GM18861 (cell line): ENCODE measurements around the gene MFRP.

Source experiments
- ATAC-seq: cut with Tn5 transposase; IDR thresholded peaks from one replicate; pipeline ENCODE4 v1.9.1; 2021; ENCODE audit not compliant: unreplicated experiment

The MFRP gene

DNA sequence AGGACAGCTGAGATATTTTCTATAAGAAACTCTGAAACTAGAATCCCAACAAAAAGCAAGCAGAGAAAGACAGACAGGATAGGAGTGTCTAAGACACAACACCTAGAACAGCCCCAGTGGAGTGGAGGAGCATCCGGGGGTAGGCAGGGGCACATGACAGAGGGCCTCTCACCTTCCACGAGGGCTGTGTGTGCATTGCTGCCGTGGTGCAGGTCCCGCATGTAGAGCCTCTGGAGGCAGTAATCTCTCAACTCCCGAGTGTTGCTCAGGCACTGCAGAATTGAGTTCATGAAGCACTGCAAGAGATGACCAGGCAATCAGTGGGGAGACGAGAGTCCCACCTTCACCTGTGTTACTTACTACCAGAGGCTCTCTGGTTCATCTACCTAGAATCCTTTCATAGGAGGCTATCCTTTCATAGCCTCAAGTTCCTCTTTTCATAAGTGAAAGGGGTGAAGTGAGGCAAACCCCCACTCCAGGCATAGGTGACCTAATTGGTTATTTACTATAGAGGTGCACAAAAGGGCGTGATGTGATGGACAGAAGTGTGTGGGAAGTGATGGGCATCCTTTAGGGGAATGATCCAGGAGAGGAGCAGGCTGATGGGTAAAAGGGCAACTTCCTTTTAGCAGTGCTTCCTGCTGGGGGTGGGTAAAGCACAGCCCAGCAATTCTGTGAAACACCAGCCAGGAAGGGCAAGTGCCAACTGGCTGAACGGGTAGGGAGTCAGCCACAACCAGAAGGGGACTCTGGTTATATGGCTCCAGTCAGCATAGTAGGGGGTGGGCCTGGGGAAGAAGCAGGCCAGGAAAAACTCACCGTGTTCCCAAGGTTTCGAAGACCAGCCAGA lies 13.1 kb upstream of the MFRP start:
- no peak for ATAC-seq

DNA sequence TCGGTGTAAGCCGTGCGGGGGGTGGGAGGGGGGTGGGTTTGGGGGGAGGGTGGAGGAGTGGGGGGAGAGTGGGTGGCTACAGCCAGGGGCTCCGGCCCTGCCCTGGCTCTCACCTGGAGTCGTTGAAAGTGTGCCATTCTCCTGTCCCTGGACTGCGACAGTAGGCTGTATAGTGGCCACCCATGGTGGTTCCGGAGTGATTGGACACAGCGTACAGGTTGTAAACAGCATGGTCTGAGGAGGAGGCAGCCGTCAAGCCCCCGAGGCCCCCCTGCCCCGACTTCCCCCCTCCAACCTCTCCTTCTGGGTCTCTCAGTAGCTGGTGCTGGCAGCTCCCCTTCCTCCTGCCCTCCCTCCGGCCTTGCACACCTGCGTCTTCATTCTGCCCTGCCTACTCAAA lies 10.6 kb upstream of the MFRP start:
- ATAC-seq = no peak

DNA sequence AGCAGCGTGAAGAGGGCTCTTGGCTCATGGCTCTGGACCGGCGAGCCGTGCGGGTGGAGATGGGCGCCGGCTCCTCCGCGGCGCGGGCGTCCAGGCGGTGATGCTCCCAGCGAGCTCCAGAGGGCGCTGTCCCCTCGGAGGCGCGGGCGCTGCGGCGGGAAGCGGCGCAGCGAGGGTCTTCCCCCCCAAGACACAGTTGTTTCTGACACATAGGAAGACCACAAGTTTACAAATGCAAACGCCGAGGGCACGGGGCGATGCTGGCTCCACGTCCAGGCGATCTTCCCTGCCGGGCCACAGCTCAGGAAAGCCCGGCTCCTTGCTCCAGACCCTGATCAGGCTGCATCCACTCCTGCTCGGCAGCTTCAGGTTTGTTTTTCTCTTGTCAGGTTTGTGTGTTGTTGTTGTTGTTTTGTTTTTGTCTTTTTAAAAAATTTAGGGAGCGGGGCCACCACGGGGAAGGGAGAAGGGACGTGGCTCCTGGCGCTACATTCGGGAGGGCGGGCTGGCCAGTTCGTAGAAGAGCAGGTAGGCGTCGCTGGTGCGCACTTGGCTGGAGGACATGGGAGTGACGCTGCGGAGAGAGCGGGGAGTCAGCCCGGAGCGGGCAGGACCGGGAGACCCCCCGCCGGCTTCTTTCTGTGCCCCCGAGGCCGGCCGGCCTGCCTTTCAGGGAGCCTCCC lies 10.0 kb upstream of the MFRP start:
- no peak for ATAC-seq

DNA sequence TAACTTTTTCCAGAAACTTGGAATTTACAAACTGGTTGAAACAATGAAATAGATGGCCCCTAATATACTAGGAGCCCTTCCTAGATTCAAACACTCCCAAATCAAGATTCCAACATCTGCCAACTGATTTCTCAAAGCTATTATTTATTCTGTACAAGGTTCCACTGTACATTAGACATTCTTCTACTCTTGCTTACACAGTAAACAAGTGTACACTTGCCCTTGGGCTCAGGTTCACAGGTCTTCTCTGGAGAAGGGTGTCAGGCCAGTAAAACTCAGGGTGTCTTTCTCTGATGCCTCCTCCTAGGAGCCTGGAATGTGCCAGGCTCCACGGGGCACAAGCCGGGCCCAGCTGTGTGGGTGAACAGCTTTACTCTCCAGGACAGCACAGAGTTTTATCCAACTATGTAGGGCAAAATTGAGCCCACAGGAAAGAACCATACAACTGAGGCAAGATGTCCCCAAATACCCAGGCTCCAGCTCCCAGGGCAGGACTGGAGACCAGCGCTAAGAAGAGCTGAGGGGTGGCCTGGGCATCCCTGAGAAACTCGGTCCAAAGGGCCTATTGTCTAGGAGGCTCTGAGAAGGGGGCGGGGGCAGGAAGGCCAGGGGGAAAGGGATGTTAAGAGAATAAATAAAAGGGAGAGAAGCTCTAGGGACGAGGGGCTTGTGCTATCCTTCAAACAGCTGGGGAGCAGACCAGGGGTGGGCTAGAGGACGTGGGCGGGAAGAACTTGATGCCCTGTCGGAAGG lies 8.8 kb upstream of the MFRP start:
- ATAC-seq = no peak

DNA sequence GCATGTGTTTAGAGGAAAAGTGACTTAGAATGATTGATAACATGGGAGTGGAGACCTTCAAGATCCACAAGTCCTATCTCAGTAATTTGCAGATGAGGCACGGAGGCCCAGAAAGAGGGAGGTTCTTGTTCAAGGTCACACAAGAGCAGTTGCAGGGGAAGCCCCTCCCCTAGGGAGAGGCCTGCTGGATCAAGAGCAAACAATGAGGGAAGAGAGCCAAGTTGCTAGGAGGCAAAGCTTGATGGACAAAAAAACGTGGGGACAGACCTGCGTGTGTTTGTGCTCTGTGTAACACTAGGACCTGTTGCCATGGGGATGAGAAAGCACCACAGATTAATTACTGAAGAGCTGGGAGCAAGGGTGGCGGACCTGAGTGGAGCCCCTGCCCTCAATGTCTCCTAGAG lies 6.4 kb upstream of the MFRP start:
- ATAC-seq = no peak

DNA sequence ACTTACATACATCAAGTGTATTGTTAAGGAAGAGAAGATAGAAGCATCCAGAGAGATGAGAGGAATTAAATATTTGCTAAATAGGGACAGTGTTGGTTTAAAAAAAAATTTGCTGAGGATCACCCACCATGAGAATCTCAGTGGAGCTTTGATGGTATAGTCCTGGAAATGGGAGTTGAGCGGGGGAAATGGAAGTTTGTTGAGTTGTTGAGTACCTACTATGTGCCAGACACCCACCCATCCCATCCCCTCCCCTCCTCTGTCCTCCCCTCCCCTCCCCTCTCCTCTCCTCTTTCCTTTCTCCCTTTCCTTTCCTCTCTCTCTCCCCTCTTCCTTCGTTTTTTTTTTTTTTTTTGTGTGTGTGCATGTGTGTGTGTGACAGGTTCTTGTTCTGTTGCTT lies 4.7 kb upstream of the MFRP start:
- no peak for ATAC-seq

DNA sequence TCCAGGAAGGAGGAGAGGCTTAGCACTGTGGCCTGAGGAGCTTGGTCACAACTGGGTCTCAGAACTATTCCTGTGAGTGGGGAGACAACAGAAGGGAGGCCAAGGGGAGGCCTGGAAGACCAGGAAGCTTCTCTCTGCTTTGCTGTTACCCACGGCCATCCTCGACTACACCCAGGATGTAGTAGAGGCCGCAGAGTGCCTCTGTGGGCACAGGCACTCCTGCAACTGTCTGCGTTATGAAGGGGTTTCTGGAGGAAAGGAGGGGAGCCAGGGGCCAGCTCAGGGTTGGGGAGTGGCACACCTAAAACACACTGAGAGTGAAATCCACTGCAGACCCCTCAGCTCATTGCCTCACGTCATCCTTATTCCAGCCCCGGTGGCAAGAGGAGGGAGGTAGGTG lies 3.8 kb upstream of the MFRP start:
- no peak for ATAC-seq

DNA sequence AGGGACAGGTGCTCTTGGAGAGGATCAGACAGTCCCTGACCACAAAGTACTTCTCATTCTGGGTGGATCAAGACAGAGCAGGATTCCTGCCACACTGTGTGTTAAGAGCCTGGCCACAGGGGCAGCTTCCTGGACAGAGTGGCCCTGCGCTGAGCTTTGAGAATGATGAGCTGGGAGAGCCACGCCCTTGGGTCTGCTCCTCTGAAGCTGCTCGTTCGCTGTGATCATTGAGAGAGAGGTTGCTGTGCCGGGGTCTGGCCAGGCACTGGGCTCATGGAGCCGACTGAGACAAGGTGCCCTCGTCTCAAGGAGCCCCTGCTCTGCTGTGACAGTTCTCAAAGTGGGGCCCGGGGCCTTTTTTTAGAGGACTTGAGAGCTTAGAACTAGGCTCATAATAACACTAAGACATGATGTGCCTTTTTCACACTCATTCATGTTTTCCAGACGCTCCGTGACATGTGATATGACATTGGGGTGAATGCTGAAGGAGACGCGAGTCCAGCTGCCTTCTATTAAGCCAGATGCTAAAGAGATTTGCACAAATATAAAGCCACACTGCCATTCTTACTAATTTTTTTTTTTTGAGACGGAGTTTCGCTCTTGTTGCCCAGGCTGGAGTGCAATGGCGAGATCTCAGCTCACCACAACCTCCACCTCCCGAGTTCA lies 1.6 kb upstream of the MFRP start:
- no peak for ATAC-seq

DNA sequence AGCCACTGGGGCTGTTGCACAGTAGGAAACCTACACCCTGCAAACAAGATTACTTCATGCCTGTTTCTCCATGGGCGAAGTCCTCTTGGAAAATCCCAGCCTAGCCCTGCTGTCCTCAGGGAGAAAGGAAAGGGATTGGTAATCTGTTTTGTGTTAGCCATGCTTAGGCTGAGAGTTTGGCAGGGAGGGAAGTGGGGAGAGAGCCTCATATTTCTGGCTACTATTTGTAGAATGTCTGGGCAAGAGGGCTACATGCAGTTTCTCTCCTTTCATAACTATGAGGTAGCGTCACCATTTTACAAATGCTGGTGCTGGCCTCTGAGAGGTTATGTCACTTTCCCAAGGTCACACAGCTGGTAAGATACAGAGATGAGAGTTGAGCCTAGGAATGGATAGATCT lies 737 bp upstream of the MFRP start:
- ATAC-seq = no peak

DNA sequence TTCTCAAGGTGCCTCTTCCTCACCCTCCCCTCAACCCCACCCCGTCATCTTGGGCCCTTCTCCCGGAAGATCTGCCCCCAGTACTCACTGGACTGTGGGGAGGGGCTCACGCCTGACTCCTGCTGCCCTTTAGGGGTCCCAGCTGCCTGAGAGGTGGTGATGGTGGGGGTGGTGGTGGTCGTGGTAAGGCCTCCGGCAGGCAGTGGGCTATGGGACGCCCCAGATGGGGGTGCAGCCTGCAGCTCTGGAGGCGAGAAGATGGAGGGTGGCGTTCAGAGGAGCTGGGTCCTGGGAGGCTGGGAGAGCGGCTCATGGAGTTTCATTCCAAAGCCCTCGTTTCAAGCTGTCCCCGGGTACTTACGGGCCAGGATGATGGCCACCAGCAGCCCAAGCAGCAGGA lies 820 bp downstream of the MFRP start:
- no peak for ATAC-seq

DNA sequence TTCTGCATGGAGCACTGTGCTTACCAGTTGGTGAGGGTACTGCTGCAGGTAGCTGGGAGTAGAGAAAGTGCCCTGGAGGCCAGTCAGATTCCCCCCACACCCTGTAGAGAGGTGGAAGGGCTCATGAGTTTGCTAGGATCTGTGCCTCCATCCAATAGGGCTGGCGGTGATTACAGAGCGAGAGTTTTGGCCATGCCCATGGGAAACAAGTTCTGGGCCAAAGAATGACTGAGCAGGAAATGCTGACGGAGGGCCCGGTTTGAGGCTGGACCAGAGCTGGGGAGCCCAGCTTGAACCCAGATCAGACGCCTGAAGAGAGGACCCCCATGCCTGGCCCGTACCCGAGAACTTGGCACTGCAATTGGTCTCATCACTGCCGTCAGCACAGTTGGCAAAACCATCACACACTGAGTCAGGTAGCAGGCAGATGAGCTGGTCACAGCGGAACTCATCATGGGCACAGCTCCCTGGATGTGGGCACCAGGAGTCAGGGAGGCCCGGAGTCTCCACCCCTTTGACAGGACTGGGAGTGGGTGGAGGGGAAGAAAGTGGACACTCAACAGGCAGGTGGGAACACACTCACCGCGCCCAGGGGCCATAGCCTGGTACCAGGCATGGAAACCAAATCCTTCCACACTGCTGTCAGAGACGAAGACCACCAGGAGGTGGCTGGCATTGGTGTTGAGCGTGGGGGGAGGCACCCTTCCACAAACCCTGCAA lies 2.1 kb downstream of the MFRP start:
- ATAC-seq = no peak

DNA sequence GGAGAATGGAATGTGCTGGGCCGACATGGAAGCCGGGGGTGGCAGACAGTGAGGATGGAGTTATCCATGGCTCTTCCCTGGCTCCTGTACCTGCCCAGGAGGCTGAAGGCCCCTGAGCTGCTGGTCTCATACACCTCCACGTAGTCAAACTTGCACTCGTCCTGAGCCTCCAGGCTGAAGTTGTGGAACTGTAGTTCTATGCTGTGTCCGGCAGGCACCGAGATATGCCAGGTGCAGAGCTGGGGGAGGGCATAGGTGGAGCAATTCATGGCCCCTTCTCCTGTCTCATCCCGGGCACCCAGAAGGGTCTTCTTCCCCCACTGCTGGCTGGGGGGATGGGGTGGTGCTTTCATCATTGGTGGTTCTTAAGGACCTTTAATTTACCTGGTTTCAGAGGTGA lies 2.8 kb downstream of the MFRP start:
- no peak for ATAC-seq

DNA sequence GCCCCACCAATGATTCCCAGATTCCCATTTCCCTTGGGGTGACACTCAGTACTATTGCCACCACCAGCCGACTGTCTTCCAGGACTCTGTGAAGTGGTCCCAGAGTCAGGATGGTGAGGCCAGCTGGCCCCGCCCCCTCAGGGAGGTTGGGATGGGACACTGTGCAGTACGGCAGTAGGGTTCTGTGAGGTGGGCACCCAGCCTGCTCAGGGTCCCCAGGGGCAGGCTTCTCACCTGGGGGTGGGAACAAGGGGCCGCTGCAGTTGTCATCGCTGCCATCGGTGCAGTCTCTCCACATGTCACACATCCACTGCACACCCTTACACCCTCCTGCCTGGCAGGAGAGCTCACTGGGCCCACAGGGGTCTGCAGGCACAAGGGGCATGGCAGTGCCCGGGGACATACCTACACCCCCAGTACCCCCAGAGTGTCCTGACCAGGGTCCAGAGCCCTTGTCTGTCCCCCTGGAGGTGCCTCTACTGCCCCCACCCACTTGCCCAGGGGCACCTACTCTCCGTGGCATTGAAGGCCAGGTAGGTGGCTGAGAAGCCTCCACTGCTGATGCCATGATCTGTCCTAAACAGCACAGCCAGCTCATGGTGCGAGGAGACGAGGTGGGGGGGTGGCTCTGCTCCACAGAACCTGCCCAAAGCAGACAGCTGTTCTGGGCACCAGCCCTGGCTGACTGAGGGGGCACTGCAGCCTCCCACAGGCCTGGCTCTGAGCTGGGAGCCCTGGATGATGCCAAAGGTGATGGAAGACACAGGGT lies 4.0 kb downstream of the MFRP start:
- ATAC-seq = no peak

DNA sequence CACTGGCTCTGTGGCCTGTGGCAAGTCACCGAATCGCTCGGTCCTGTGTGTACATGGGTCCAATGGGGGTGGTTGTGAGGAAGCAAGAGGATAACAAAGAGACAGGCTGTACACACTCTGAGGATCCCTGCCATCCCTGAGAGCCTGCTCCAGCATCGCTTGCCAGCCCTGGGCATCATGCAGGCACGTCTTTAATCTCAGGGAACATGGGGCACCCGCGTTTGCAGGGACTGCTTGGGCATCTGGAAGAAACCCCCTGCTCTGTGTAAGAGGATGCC lies 4.5 kb downstream of the MFRP start:
- no peak for ATAC-seq

DNA sequence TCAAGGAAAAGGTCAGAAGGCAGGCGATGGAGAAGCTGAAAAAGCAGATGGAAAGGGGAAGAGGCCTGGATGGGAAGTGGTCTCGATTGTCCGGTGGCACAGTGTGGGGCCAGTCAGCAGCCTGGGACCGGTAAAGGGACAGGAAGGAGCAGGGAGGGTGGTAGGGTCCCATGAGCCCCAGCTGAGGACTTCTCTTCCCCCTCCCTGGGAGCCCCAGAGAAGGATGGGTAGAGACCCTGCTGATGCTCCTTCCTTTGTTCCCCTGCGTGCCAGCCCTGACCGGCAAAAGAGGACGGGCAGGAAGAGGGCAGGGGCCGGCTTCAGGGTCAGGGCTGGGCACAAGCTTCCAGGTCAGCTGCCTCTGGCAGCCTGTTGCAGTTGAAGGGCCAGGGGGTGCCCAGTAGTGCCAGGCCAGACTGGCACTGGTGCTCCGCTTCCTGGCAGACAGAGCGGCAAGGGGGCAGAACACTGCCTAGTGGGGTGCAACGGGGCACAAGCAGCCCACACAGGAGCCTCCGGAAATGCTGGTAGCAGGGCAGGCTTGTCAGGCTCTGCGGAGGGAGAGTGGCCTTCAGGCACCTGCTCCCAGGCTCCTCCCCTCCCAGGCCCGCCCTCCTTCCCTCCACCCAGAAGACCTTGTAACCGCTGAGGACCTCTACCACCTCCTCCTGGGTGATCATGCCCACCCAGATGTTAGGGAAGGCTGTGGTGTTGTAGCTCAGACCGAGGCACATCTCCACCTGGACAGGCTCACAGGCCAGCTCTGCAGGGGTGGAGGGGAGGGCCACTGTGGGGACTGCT lies 5.1 kb downstream of the MFRP start:
- ATAC-seq = no peak

DNA sequence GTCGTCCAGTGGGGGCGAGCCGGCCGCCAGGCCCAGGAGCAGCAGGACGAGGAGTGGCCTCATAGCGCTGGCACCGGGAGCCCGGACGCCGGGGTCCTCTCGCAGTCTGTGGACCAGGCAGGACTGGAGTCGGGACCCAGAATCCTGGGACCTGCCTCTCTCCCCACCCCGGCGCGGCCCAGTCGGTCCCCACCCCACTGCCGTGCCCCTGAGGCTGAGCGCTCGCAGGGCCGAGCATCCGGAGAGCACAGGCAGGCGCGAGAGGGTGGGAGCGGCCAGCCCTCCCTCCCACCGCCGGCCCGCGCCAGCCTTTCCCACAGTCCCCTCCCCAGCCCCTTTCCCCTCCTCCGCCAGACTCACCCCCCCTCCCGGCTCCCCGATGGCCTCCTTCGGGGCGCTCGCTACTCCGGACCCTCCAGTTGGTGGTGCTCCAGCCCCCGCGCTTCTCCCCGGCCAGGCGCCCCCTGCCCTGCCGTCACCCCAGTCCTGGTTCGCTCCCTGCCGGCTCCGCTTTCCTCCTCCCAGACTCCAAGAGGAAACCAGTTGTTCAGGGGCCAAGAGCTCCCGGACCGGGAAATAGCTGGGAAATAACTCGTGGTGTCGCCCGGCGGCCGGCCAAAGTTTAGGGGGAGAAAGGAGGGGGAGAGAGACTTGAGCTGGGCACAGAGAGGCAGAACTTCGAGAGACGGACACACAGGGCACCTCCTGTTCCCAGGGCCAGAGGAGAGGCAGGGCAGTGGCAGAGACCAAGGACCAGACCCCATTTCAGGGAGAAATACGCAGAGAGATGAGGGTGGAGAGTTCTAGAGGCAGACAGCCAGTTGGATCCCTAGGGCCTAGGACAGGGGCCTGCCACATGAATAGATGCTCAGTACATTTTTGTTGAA lies 5.9 kb downstream of the MFRP start, which contains the start of gene C1QTNF5:
Gene C1QTNF5, minus strand, starts transcription at position 549 of the 887 bp plus-strand sequence. Its CDS starts 486 bp downstream, at position 63.
- no peak for ATAC-seq

DNA sequence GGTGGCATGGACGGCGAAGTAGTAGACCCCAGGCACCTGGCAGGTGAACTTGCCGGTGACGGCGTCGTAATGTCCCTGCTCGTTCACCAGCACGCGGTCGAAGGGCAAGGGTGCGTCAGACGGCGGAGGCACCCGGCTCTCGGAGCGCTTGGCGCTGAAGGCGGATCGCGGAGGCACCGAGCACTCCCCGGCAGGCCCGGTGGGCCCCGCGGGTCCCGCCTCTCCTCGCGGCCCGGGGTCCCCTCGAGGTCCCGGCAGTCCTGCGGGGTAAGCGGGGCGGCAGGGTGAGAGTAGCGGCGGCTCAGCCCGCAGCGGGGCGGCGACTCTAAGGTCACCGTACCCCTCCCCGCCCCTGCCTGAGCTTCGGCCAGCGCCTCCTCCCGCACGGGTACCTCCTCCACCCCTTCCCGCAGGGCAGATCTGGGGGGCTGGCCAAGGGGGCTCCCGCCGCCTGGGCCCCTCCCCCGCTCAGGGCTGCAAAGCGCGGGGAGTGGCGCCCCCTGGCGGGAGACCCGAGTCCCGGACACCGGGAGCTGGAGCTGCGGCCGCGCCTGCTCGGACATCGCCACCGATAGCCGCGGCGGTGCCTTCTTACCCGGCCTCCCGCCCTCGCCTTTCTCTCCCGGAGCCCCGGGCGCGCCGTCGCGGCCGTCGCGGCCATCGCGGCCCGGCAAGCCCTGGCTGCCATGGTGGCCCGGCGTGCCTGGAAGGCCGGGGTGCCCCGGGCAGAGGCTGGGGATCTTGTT lies 6.7 kb downstream of the MFRP start:
- no peak for ATAC-seq
